CD4-positive, alpha-beta T cell (primary cell): ENCODE data around the gene TMPRSS6. TPM values are rescaled to one million over a fixed set of nuclear protein-coding genes. Genes with fewer than 3 reads are reported as not detected.

ENCODE experiments used
- ATAC-seq: fragments of 200-7000 bp; cut with Tn5 transposase; one replicate; pipeline ENCODE4 v1.10.0; 2022; ENCODE audit warnings: mild to moderate bottlenecking; ENCODE audit not compliant: poor library complexity
- CTCF ChIA-PET: fragments of 350-600 bp; sonication (Branson Sonifier 250); formaldehyde crosslinking; loops from one replicate; lab custom pipeline; 2021; ENCODE audit warnings: antibody characterized with exemption, inconsistent platforms; lab: Charles Lee
- POLR2A ChIA-PET: fragments of 350-600 bp; sonication (Branson Sonifier 250); formaldehyde crosslinking; loops from one replicate; lab custom pipeline; 2021; ENCODE audit warnings: antibody characterized with exemption, inconsistent platforms; lab: Charles Lee
- DNase-seq, 14 experiments: peaks; one replicate each; pipeline ENCODE4 v3.0.0-alpha.2; 2013 to 2020; ENCODE audit warnings: mixed read lengths in 2 of 14
- H3K27ac ChIP-seq, 2 donors: one replicate each; pipeline versions ENCODE4 v1.5.1 to v1.7.0; 2013; ENCODE audit warnings: low read length in 2 of 2, low read depth in 1 of 2, mild to moderate bottlenecking in 1 of 2
- H3K27me3 ChIP-seq, 2 experiments: 1 replicate in 1 of 2; 2 replicates in 1 of 2; pipeline versions ENCODE4 v1.6.1 to v1.7.0; 2013; ENCODE audit warnings: low read length in 2 of 2, control low read depth in 1 of 2, mild to moderate bottlenecking in 1 of 2, moderate library complexity in 1 of 2; ENCODE audit not compliant: insufficient read depth in 2 of 2, control insufficient read depth in 1 of 2
- H3K36me3 ChIP-seq: one replicate; pipeline ENCODE4 v1.6.1; 2013; ENCODE audit warnings: low read length, control low read depth; ENCODE audit not compliant: insufficient read depth
- H3K4me1 ChIP-seq: one replicate; pipeline ENCODE4 v1.6.1; 2013; ENCODE audit warnings: low read length, control low read depth; ENCODE audit not compliant: insufficient read depth
- H3K4me3 ChIP-seq: one replicate; pipeline ENCODE4 v1.5.1; 2013; ENCODE audit warnings: mild to moderate bottlenecking, low read length, moderate library complexity
- H3K9me3 ChIP-seq, 2 experiments: 1 replicate in 1 of 2; 2 replicates in 1 of 2; pipeline versions ENCODE4 v1.6.1 to v1.7.0; 2013; ENCODE audit warnings: low read length in 2 of 2, mild to moderate bottlenecking in 2 of 2, control low read depth in 1 of 2, moderate library complexity in 1 of 2; ENCODE audit not compliant: control insufficient read depth in 1 of 2, insufficient read depth in 1 of 2
- H3K27ac Mint-ChIP-seq: one replicate; pipeline ENCODE4 v1.8.0; 2020; ENCODE audit warnings: mixed read lengths
- H3K27me3 Mint-ChIP-seq: one replicate; pipeline ENCODE4 v1.8.0; 2021; ENCODE audit warnings: mixed read lengths
- H3K36me3 Mint-ChIP-seq: one replicate; pipeline ENCODE4 v1.8.0; 2021; ENCODE audit warnings: low read depth, mixed read lengths
- H3K4me1 Mint-ChIP-seq: one replicate; pipeline ENCODE4 v1.8.0; 2021; ENCODE audit warnings: low read depth, mixed read lengths
- H3K4me3 Mint-ChIP-seq: one replicate; pipeline ENCODE4 v1.8.0; 2020; ENCODE audit warnings: mild to moderate bottlenecking, mixed read lengths
- H3K9me3 Mint-ChIP-seq: one replicate; pipeline ENCODE4 v1.8.0; 2020; ENCODE audit warnings: mixed read lengths
- intact Hi-C, 2 experiments: fragments of 100-400 bp; cut with DNase I in 1 of 2; cut with micrococcal nuclease in 1 of 2; formaldehyde crosslinking; loops; one replicate each; pipeline versions ENCODE4 v1.15.1 to v1.9.0; 2023 to 2025; cut with DNase I, micrococcal nuclease
- total RNA-seq, 174 experiments: library from RNA in 2 of 174; stranded (reverse) in 2 of 174; gene quantifications; one replicate each; pipeline ENCODE4 v1.2.3 and lab custom pipeline; 2021 to 2026
- TF ChIP-seq, protein P1 (sequence below): fragments of 200-600 bp; IDR thresholded peaks from one replicate; pipeline ENCODE4 v1.8.0; 2022; ENCODE audit warnings: antibody characterized with exemption, mild to moderate bottlenecking

The TMPRSS6 gene
- total RNA-seq, 2 experiments from 2014 or later = 0.19 to 0.39 TPM

DNA sequence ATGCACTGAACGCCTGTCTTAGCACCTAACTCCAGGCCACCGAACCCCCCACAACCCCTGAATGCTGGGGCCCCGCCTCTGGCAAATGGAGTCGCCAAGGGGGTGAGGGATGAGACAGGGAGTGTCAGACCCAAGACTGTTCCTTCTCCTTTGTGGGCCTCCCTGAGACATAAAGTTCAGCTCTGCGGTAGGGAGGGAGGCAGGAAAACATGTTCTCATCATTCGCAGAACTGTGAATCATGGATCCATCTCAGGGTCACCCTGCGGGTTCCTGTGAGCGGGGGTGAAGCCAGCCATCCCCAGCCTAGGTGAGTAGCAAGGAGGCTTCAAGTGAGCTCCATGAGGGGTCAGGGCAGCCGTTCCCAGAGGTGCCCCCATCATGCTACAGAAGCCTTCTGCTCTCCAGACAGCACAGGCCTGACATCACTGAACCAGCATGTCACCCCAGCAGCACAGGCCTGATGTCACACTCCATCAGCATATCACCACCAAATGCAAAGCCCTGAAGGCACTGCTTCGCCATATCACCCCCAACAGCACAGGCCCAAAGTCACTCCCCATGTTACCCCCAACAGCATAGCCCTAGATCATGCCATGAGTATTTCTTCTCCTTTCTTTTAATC, 27.2 kb downstream of the TMPRSS6 start:
- H3K36me3 ChIP-seq = no peaks in the 10 kb centered on the region
- H3K4me1 ChIP-seq = peaks cover 47% of the 10 kb centered on the region
- H3K9me3 ChIP-seq = no peaks in the 10 kb centered on the region
- no peaks in the 10 kb centered on the region for H3K27me3 Mint-ChIP-seq
- peaks cover 34% of the 10 kb centered on the region for H3K4me1 Mint-ChIP-seq
- no peaks in the 10 kb centered on the region for H3K36me3 Mint-ChIP-seq
- no peaks in the 10 kb centered on the region for H3K9me3 Mint-ChIP-seq
- no peak overlapping the region for H3K27ac ChIP-seq
- ATAC-seq (no peak), DNase-seq (peak in 1 of 14 experiments; percentile 13)
- intact Hi-C loops = no loop called here
- peak overlapping the region; percentile 78 for H3K27ac Mint-ChIP-seq
- no peak overlapping the region for H3K4me3 ChIP-seq
- CTCF ChIA-PET = no interaction called here
- H3K4me3 Mint-ChIP-seq = no peak overlapping the region
- H3K27me3 ChIP-seq = peaks cover 0 to 2% of the 10 kb centered on the region in 2 experiments
- POLR2A ChIA-PET = no interaction called here
- TF ChIP-seq, protein P1, sequence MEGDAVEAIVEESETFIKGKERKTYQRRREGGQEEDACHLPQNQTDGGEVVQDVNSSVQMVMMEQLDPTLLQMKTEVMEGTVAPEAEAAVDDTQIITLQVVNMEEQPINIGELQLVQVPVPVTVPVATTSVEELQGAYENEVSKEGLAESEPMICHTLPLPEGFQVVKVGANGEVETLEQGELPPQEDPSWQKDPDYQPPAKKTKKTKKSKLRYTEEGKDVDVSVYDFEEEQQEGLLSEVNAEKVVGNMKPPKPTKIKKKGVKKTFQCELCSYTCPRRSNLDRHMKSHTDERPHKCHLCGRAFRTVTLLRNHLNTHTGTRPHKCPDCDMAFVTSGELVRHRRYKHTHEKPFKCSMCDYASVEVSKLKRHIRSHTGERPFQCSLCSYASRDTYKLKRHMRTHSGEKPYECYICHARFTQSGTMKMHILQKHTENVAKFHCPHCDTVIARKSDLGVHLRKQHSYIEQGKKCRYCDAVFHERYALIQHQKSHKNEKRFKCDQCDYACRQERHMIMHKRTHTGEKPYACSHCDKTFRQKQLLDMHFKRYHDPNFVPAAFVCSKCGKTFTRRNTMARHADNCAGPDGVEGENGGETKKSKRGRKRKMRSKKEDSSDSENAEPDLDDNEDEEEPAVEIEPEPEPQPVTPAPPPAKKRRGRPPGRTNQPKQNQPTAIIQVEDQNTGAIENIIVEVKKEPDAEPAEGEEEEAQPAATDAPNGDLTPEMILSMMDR = no peak

DNA sequence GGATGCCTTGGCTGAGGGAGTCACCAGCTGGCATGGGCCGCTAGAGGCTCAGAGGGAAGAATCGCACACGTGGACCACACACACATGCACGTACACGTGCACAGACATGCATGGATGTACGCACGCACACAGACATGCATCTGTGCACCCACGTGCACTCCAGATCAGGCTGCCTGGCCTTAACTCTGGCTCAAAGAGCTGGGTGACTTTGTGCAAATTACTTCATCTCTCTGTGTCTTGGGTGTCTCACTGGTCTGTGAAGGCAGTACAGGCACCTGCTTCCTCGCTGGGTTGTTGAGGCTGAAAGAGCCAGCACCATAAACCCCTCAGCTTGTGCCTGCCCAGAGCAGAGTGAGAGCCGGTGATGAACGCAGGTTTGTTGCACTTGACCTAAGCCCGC, 28.7 kb downstream of the TMPRSS6 start:
- H3K36me3 Mint-ChIP-seq = no peaks in the 10 kb centered on the region
- no peak for ATAC-seq
- no peaks in the 10 kb centered on the region for H3K27me3 Mint-ChIP-seq
- no peak overlapping the region for H3K4me3 Mint-ChIP-seq
- H3K27ac ChIP-seq = peak overlapping the region; percentile 81 to 86
- H3K4me1 ChIP-seq = peaks cover 47% of the 10 kb centered on the region
- no peaks in the 10 kb centered on the region for H3K9me3 ChIP-seq
- intact Hi-C loops = no loop called here
- no peak for DNase-seq
- no peaks in the 10 kb centered on the region for H3K27me3 ChIP-seq
- peak overlapping the region; percentile 99 for H3K27ac Mint-ChIP-seq
- H3K36me3 ChIP-seq = no peaks in the 10 kb centered on the region
- H3K4me3 ChIP-seq = no peak overlapping the region
- peaks cover 34% of the 10 kb centered on the region for H3K4me1 Mint-ChIP-seq
- TF ChIP-seq, protein P1 = no peak
- ChIA-PET POLR2A (no interaction called here), CTCF (no interaction called here)
- H3K9me3 Mint-ChIP-seq = no peaks in the 10 kb centered on the region

DNA sequence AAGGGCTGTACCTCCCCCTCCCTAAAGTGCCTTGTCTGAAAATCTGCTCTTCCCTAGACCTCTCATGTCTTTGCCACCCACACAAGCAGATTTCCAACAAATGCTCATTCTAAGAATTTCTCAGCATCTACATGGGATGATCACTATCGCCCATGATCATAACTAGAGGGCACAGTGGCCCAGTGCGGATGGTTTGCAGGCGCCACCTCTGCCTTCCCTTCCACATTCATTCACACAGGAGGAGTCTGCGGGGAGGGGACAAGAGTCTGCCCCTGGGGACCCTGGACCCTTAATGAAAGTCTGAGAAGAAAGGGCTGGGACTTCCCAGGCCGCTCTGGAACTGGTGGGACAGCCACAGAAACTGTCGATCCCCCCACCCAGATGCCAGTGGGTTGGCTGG, 29.1 kb downstream of the TMPRSS6 start:
- Mint-ChIP-seq H3K36me3 (no peaks in the 10 kb centered on the region), H3K27ac (peak overlapping the region; percentile 99), H3K4me1 (peaks cover 34% of the 10 kb centered on the region), H3K4me3 (peak overlapping the region; percentile 7), H3K27me3 (no peaks in the 10 kb centered on the region), H3K9me3 (no peaks in the 10 kb centered on the region)
- POLR2A ChIA-PET = interaction anchor here (0.6 to 2.4 kb wide), 8 partner anchors 10 to 304 kb away, joined by 3 to 29 read pairs (median 6); partner anchors contain the start of genes IFT27, IL2RB and KCTD17
- Histone ChIP-seq H3K4me3 (no peak overlapping the region), H3K27me3 (no peaks in the 10 kb centered on the region), H3K27ac (peak overlapping the region; percentile 81 to 86), H3K36me3 (no peaks in the 10 kb centered on the region), H3K9me3 (no peaks in the 10 kb centered on the region), H3K4me1 (peaks cover 47% of the 10 kb centered on the region)
- TF ChIP-seq, protein P1 = no peak
- intact Hi-C loops = no loop called here
- DNase-seq (no peak), ATAC-seq (no peak)
- CTCF ChIA-PET = interaction anchor here (1.3 to 2.5 kb wide), 2 partner anchors 82 to 119 kb away, joined by 6 to 18 read pairs; no protein-coding TSS in a partner anchor
